Sigmoid colon (tissue), 7 donors: ENCODE measurements around the gene MEGF6. TPM values are rescaled to one million over a fixed set of nuclear protein-coding genes. Genes with fewer than 3 reads are reported as not detected.

ENCODE experiments used
- DNase-seq: peaks from one replicate; pipeline ENCODE4 v3.0.0-alpha.2; 2019
- H3K27ac ChIP-seq, 4 donors: fragments of 200-600 bp; sonication (generic); one replicate each; pipeline ENCODE4 v1.5.1; 2016 to 2019; ENCODE audit warnings: mild to moderate bottlenecking in 1 of 4
- H3K27me3 ChIP-seq, 3 donors: fragments of 200-600 bp; sonication (generic); one replicate each; pipeline ENCODE4 v1.5.1; 2019; ENCODE audit warnings: mild to moderate bottlenecking in 1 of 3
- H3K36me3 ChIP-seq, 4 donors: fragments of 200-600 bp; sonication (generic); one replicate each; pipeline ENCODE4 v1.5.1; 2016 to 2019
- H3K4me1 ChIP-seq, 4 donors: fragments of 200-600 bp; sonication (generic); one replicate each; pipeline ENCODE4 v1.5.1; 2017 to 2019
- H3K4me3 ChIP-seq, 4 donors: fragments of 200-600 bp; sonication (generic); one replicate each; pipeline ENCODE4 v1.5.1; 2017 to 2019; ENCODE audit warnings: mild to moderate bottlenecking in 2 of 4, moderate library complexity in 1 of 4
- H3K9me3 ChIP-seq, 4 donors: fragments of 200-600 bp in 3 of 4; sonication (generic) in 3 of 4; one replicate each; pipeline versions ENCODE4 v1.5.1 to v1.6.1; 2013 to 2019
- CTCF ChIP-seq, 4 experiments: fragments of 450-650 bp in 3 of 4; fragments of 200-600 bp in 1 of 4; IDR thresholded peaks; one replicate each; pipeline ENCODE4 v1.5.1; 2016 to 2019; ENCODE audit warnings: antibody characterized with exemption in 4 of 4, mild to moderate bottlenecking in 3 of 4, moderate library complexity in 2 of 4
- EP300 ChIP-seq, 4 donors: sonication (generic); formaldehyde crosslinking; IDR thresholded peaks; one replicate each; pipeline ENCODE4 v1.6.1; 2017; ENCODE audit warnings: antibody characterized with exemption in 4 of 4
- POLR2A ChIP-seq, 2 donors: fragments of 450-650 bp; IDR thresholded peaks; one replicate each; pipeline ENCODE4 v1.6.1; 2016; ENCODE audit warnings: antibody characterized with exemption in 2 of 2, mild to moderate bottlenecking in 2 of 2, moderate library complexity in 2 of 2
- POLR2AphosphoS5 ChIP-seq, 4 donors: sonication (generic); formaldehyde crosslinking; IDR thresholded peaks; one replicate each; pipeline ENCODE4 v1.6.1; 2017; ENCODE audit warnings: antibody characterized with exemption in 4 of 4
- WGBS, 2 donors: extraction: QIAGEN DNeasy Blood & Tissue Kit; methylation state at CpG; one replicate each; pipeline ENCODE4 v1.1.7; 2013; 5-methylcytosine and 5-hydroxymethylcytosine counted together
- intact Hi-C: fragments of 100-400 bp; cut with DNase I; formaldehyde crosslinking; loops from one replicate; pipeline ENCODE4 v1.15.1; 2023
- polyA plus RNA-seq, 3 donors: library from polyadenylated mRNA; stranded (reverse); fragments of 200-250 nt; gene quantifications; one replicate each; pipeline ENCODE4 v1.2.3, GENCODE V29; 2013
- total RNA-seq, 4 donors: library from RNA; depleted of rRNA; stranded (reverse); fragments of >200 nt; gene quantifications; one replicate each; pipeline ENCODE4 v1.1.0, GENCODE V29; 2016
- donor health status: healthy with polysubstance abuse.
- donor health status: Bipolar disorder and iron deficiency.
- donor health status: healthy.

Gene MEGF6
- total and polyA plus RNA-seq, 7 donors = 2.4 to 31.9 (median 7.8) TPM; not detected in 1

GRCh38 chr1:3521426-3521825 lies 89.9 kb downstream of the MEGF6 start:
- TF ChIP-seq POLR2A (IDR thresholded peaks at IDR 0.05) (no peak), POLR2AphosphoS5 (IDR thresholded peaks at IDR 0.05) (no peak), CTCF (IDR thresholded peaks at IDR 0.05) (no peak), EP300 (IDR thresholded peaks at IDR 0.05) (no peak)

GRCh38 chr1:3520419-3521378 lies 90.6 kb downstream of the MEGF6 start:
- Histone ChIP-seq H3K36me3 (no peaks in the 10 kb centered on the region), H3K4me1 (peaks cover 0 to 18% (median 7%) of the 10 kb centered on the region in 4 donors), H3K4me3 (no peak overlapping the region), H3K27ac (no peak overlapping the region), H3K9me3 (no peaks in the 10 kb centered on the region), H3K27me3 (no peaks in the 10 kb centered on the region)
- TF ChIP-seq POLR2A (IDR thresholded peaks at IDR 0.05) (no peak), EP300 (IDR thresholded peaks at IDR 0.05) (no peak), POLR2AphosphoS5 (IDR thresholded peaks at IDR 0.05) (no peak), CTCF (IDR thresholded peaks at IDR 0.05) (no peak)
- WGBS, 2 donors = 84 to 90% methylated on average over 24 of the region's 24 CpGs
- intact Hi-C loops = no loop called here
- DNase-seq = no peak

More at GRCh38 chr1:3521426-3521825, 89.9 kb downstream of the MEGF6 start:
- no peaks in the 10 kb centered on the region for H3K36me3 ChIP-seq
- DNase-seq = no peak
- peaks cover 0 to 16% (median 5%) of the 10 kb centered on the region in 4 donors for H3K4me1 ChIP-seq
- intact Hi-C loops = no loop called here
- H3K27ac ChIP-seq = no peak overlapping the region
- no peak overlapping the region for H3K4me3 ChIP-seq
- H3K27me3 ChIP-seq = no peaks in the 10 kb centered on the region
- no peaks in the 10 kb centered on the region for H3K9me3 ChIP-seq
- 83 to 88% methylated on average over 16 of the region's 16 CpGs for whole genome bisulfite sequencing, 2 donors

GRCh38 chr1:3519301-3519885 lies 91.9 kb downstream of the MEGF6 start:
- Histone ChIP-seq H3K4me3 (no peak overlapping the region), H3K27me3 (no peaks in the 10 kb centered on the region), H3K4me1 (peaks cover 0 to 18% (median 7%) of the 10 kb centered on the region in 4 donors), H3K9me3 (no peaks in the 10 kb centered on the region), H3K36me3 (no peaks in the 10 kb centered on the region), H3K27ac (no peak overlapping the region)
- 93 to 94% methylated on average over 27 of the region's 27 CpGs for WGBS, 2 donors
- DNase-seq = no peak
- no peak for TF ChIP-seq POLR2A (IDR thresholded peaks at IDR 0.05)
- intact Hi-C loops = no loop called here

- Histone ChIP-seq H3K36me3 (no peaks in the 10 kb centered on the region), H3K27ac (no peak overlapping the region), H3K4me3 (no peak overlapping the region), H3K27me3 (no peaks in the 10 kb centered on the region), H3K9me3 (no peaks in the 10 kb centered on the region), H3K4me1 (peaks cover 0 to 18% (median 7%) of the 10 kb centered on the region in 4 donors)
- TF ChIP-seq EP300 (IDR thresholded peaks at IDR 0.05) (no peak), CTCF (IDR thresholded peaks at IDR 0.05) (no peak), POLR2AphosphoS5 (IDR thresholded peaks at IDR 0.05) (no peak), POLR2A (IDR thresholded peaks at IDR 0.05) (no peak)
- intact Hi-C loops = no loop called here
- 95% methylated on average over 8 of the region's 8 CpGs for WGBS, 2 donors
- no peak for DNase-seq
These were observed 92.6 kb downstream of the MEGF6 start for GRCh38 chr1:3518756-3519155.

- Histone ChIP-seq H3K27me3 (no peaks in the 10 kb centered on the region), H3K27ac (no peak overlapping the region), H3K9me3 (no peaks in the 10 kb centered on the region), H3K4me3 (no peak overlapping the region), H3K36me3 (no peaks in the 10 kb centered on the region), H3K4me1 (peaks cover 0 to 18% (median 7%) of the 10 kb centered on the region in 4 donors)
- WGBS, 2 donors = 93 to 95% methylated on average over 12 of the region's 12 CpGs
- no peak for DNase-seq
- intact Hi-C loops = no loop called here
- TF ChIP-seq CTCF (IDR thresholded peaks at IDR 0.05) = peak in 3 of 4 experiments; percentile 32 to 54 (median 35)
- no peak for TF ChIP-seq POLR2AphosphoS5 (IDR thresholded peaks at IDR 0.05)
- no peak for TF ChIP-seq POLR2A (IDR thresholded peaks at IDR 0.05)
- TF ChIP-seq EP300 (IDR thresholded peaks at IDR 0.05) = no peak
These were observed 93.1 kb downstream of the MEGF6 start for GRCh38 chr1:3518256-3518655.
